Astrocyte (in vitro differentiated cells and primary cell): ENCODE measurements around the gene ZFAND2B. TPM values are rescaled to one million over a fixed set of nuclear protein-coding genes. Genes with fewer than 3 reads are reported as not detected.

Experiments used
- DNase-seq: peaks from one replicate; pipeline ENCODE4 v3.0.0-alpha.2; 2010; ENCODE audit warnings: low read depth
- FAIRE-seq: peaks from 2 replicates; lab custom pipeline; 2011; peaks lifted over from hg19 to GRCh38; lab: Jason Lieb, UNC
- H2AFZ ChIP-seq: 2 replicates; pipeline ENCODE4 v1.6.0; 2012; ENCODE audit warnings: low read depth, low read length, inconsistent platforms
- H3K27ac ChIP-seq: 2 replicates; pipeline ENCODE4 v1.5.1; 2011; ENCODE audit warnings: low read depth, low read length, inconsistent platforms
- H3K27me3 ChIP-seq: 2 replicates; pipeline ENCODE4 v1.6.0; 2011; ENCODE audit warnings: low read length, inconsistent platforms; ENCODE audit not compliant: insufficient read depth
- H3K36me3 ChIP-seq: 2 replicates; pipeline ENCODE4 v1.5.1; 2011; ENCODE audit warnings: low read length, inconsistent platforms; ENCODE audit not compliant: insufficient read depth
- H3K4me1 ChIP-seq: 2 replicates; pipeline ENCODE4 v1.5.1; 2011; ENCODE audit warnings: low read length, inconsistent platforms; ENCODE audit not compliant: insufficient read depth
- H3K4me2 ChIP-seq: 2 replicates; pipeline ENCODE4 v1.6.0; 2012; ENCODE audit warnings: low read length, inconsistent platforms
- H3K4me3 ChIP-seq: 2 replicates; pipeline ENCODE4 v1.5.1; 2011; ENCODE audit warnings: low read depth, mild to moderate bottlenecking, low read length, inconsistent platforms; ENCODE audit not compliant: insufficient read depth
- H3K79me2 ChIP-seq: 2 replicates; pipeline ENCODE4 v1.6.0; 2012; ENCODE audit warnings: mild to moderate bottlenecking, low read length, inconsistent platforms; ENCODE audit not compliant: insufficient read depth
- H3K9ac ChIP-seq: 2 replicates; pipeline ENCODE4 v1.6.0; 2012; ENCODE audit warnings: mild to moderate bottlenecking, low read length, inconsistent platforms
- H3K9me3 ChIP-seq: 2 replicates; pipeline ENCODE4 v1.5.1; 2012; ENCODE audit warnings: low read depth, mild to moderate bottlenecking, low read length, inconsistent platforms; ENCODE audit not compliant: insufficient read depth
- H4K20me1 ChIP-seq: 2 replicates; pipeline ENCODE4 v1.6.0; 2012; ENCODE audit warnings: low read length, inconsistent platforms; ENCODE audit not compliant: insufficient read depth
- H3K27ac Mint-ChIP-seq: one replicate; pipeline ENCODE4 v1.8.0; 2021; ENCODE audit warnings: mild to moderate bottlenecking, mixed read lengths; ENCODE audit not compliant: unreplicated experiment
- H3K27me3 Mint-ChIP-seq: one replicate; pipeline ENCODE4 v1.8.0; 2021; ENCODE audit warnings: low read depth, mixed read lengths; ENCODE audit not compliant: unreplicated experiment
- H3K36me3 Mint-ChIP-seq: one replicate; pipeline ENCODE4 v1.8.0; 2021; ENCODE audit warnings: low read depth, mixed read lengths; ENCODE audit not compliant: unreplicated experiment
- H3K4me1 Mint-ChIP-seq: one replicate; pipeline ENCODE4 v1.8.0; 2021; ENCODE audit warnings: low read depth, mixed read lengths; ENCODE audit not compliant: unreplicated experiment
- H3K4me3 Mint-ChIP-seq: one replicate; pipeline ENCODE4 v1.8.0; 2021; ENCODE audit warnings: mild to moderate bottlenecking, moderate library complexity, mixed read lengths; ENCODE audit not compliant: unreplicated experiment
- H3K9me3 Mint-ChIP-seq: one replicate; pipeline ENCODE4 v1.8.0; 2021; ENCODE audit warnings: mild to moderate bottlenecking, mixed read lengths; ENCODE audit not compliant: unreplicated experiment
- CTCF ChIP-seq: IDR thresholded peaks from 2 replicates; pipeline ENCODE4 v1.5.1; 2011; ENCODE audit warnings: low read depth, mild to moderate bottlenecking, inconsistent platforms, low read length, moderate library complexity; ENCODE audit not compliant: insufficient read depth
- EZH2 ChIP-seq: IDR thresholded peaks from 2 replicates; pipeline ENCODE4 v1.6.1; 2012; ENCODE audit warnings: mild to moderate bottlenecking, low read length, inconsistent platforms; ENCODE audit not compliant: insufficient read depth
- total RNA-seq: library from RNA; stranded (reverse); gene quantifications from 2 replicates; pipeline ENCODE4 v1.2.1, GENCODE V29; 2021

Gene ZFAND2B
- total RNA-seq, 1 donor from 2014 or later = 24.0 TPM

GRCh38 chr2:219220652-219221402 is 14.2 kb downstream of the ZFAND2B start:
- no peaks in the 10 kb centered on the region for H3K27me3 ChIP-seq
- no peak overlapping the region for H3K4me3 ChIP-seq
- no peak overlapping the region for H3K9ac ChIP-seq
- H3K36me3 ChIP-seq = peaks cover 22% of the 10 kb centered on the region
- H3K79me2 ChIP-seq = peaks cover 8% of the 10 kb centered on the region
- H3K4me2 ChIP-seq = no peak overlapping the region
- no peaks in the 10 kb centered on the region for H3K9me3 ChIP-seq
- no peak overlapping the region for H2AFZ ChIP-seq
- Mint-ChIP-seq H3K9me3 (no peaks in the 10 kb centered on the region), H3K4me1 (peaks cover 6% of the 10 kb centered on the region), H3K27me3 (no peaks in the 10 kb centered on the region), H3K27ac (no peak overlapping the region), H3K36me3 (peaks cover 30% of the 10 kb centered on the region), H3K4me3 (no peak overlapping the region)
- H3K27ac ChIP-seq = no peak overlapping the region
- TF ChIP-seq EZH2 = no peak
- no peak for TF ChIP-seq CTCF
- H3K4me1 ChIP-seq = peaks cover 23% of the 10 kb centered on the region
- no peak for DNase-seq
- peaks cover 14% of the 10 kb centered on the region for H4K20me1 ChIP-seq
- FAIRE-seq = no peak

GRCh38 chr2:219221957-219222518 is 15.5 kb downstream of the ZFAND2B start:
- H3K27ac Mint-ChIP-seq = no peak overlapping the region
- H3K9ac ChIP-seq = no peak overlapping the region
- no peak for FAIRE-seq

More at GRCh38 chr2:219221957-219222518, 15.5 kb downstream of the ZFAND2B start:
- H3K36me3 Mint-ChIP-seq = peaks cover 33% of the 10 kb centered on the region
- H2AFZ ChIP-seq = no peak overlapping the region
- peaks cover 14% of the 10 kb centered on the region for H4K20me1 ChIP-seq
- H3K27me3 Mint-ChIP-seq = no peaks in the 10 kb centered on the region
- H3K4me3 Mint-ChIP-seq = peak overlapping the region; percentile 50
- TF ChIP-seq CTCF (no peak), EZH2 (no peak)
- no peaks in the 10 kb centered on the region for H3K27me3 ChIP-seq
- DNase-seq = no peak
- peaks cover 26% of the 10 kb centered on the region for H3K36me3 ChIP-seq
- H3K4me1 Mint-ChIP-seq = peaks cover 3% of the 10 kb centered on the region
- no peak overlapping the region for H3K4me3 ChIP-seq
- no peak overlapping the region for H3K27ac ChIP-seq
- peaks cover 6% of the 10 kb centered on the region for H3K79me2 ChIP-seq
- H3K4me1 ChIP-seq = peaks cover 23% of the 10 kb centered on the region
- no peak overlapping the region for H3K4me2 ChIP-seq
- no peaks in the 10 kb centered on the region for H3K9me3 ChIP-seq
- no peaks in the 10 kb centered on the region for H3K9me3 Mint-ChIP-seq
